ENCODE data around the gene NPVF.

NPVF gene, protein sequence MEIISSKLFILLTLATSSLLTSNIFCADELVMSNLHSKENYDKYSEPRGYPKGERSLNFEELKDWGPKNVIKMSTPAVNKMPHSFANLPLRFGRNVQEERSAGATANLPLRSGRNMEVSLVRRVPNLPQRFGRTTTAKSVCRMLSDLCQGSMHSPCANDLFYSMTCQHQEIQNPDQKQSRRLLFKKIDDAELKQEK

DNA sequence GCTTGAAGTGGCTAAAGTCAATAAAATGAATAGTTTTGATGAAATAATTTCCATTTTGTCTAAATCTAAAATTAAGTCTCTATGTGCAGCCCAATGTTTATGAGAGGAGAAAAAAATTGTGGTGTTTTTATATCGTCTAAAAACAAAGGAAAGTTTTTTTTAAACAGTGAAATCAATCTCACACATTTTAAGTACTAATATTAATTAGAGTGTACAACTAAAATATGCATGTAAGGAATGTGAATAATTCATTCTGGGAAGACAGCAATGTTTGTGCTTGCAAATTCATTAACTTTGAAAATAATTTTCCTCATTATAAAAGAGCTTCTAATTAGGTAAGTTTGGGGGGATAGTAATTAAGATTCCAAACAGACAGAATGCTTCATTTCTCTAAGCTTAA lies at the start of gene NPVF:
TSS of gene NPVF (minus strand) at position 101 of the 400 bp plus-strand sequence. CDS start at position 54, 47 bp downstream.
- no peak for DNase-seq (ENCODE audit: low spot score)

DNA sequence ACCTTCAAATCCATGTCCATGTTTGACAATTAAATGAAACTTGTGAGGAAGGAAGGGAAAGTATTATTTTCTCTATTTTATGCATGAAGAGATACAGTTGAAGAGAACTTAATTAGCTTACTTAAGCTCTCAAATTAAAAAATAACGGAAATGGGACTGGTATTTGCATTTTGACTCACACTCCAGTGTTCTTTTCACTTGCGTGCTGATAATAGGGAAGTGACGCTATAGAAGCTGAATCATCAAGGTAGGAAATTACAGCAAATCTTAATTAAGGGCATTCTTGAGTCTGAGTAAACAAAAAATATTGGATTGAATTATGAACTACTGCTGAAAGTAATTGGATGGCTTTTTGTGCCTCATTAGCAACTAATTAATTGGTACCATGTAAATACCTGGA lies 44.0 kb upstream of the NPVF start:
- no peak for DNase-seq (ENCODE audit: low spot score)

DNA sequence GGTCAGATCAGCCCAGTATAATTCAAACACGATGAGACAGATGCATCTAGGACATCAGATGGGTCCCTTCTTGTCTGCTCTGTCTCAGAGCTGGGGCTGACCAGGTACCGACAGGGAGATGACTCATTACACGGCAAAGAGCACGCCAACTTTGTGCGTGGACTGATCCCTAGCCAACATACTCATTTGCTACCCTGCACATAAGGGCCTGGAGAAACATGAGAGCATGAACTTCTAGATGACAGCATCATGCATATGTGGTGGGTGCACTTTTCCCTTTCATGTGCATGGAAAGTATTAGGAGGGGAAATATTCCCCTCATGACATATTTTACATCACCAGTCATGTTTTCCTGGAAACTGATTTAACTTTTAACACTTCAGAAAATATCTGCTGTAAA lies 35.1 kb upstream of the NPVF start:
- DNase-seq (ENCODE audit: low spot score), result no peak

DNA sequence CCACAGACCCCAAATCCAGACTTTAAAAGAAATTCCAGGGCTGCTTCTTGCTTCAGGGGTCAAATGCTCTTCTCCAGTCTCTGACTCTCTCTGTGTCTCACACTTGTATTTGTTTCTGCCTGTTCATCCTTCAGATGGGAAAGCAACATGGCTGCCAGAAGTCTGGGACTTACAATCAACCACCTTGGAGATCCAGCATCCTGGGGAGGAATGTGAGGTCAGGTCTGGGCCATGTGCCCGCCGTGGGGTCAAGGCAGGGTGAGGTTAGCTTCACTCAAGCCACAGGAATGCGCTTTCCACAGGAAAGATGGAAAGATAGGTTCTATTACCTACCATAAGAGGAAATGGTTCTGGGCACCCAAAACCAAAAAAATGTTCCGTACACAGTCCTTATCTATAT lies 34.3 kb upstream of the NPVF start:
- peak; percentile 9 for DNase-seq (ENCODE audit: low spot score)

DNA sequence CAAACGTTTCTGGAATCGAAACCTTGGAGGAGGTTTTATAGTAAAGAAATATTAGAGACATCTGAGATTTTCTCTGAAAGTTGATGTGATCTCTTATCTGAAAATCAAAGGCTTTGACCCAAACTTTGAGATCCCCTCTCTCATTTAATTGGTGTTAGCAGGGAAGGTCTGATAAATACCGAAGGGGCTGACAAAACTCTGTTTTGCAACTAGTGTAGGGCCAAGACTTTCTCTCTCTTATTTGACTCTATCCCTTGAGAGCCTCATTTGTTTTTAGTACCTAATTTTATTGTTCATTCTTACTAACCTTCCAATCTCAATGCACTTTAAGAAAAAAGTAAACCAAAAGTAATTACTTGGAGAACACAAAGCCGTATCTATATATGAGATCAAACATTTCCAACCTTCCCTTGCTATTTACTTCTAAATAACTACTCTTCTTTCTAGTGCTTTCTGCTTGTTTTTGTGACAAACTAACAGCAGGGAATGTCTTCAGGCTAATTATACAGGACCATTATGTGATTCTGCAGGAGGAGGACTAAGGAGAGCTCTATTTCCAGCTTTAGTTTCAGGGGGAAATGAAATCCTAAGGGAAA lies 33.4 kb upstream of the NPVF start:
- no peak for DNase-seq (ENCODE audit: low spot score)

DNA sequence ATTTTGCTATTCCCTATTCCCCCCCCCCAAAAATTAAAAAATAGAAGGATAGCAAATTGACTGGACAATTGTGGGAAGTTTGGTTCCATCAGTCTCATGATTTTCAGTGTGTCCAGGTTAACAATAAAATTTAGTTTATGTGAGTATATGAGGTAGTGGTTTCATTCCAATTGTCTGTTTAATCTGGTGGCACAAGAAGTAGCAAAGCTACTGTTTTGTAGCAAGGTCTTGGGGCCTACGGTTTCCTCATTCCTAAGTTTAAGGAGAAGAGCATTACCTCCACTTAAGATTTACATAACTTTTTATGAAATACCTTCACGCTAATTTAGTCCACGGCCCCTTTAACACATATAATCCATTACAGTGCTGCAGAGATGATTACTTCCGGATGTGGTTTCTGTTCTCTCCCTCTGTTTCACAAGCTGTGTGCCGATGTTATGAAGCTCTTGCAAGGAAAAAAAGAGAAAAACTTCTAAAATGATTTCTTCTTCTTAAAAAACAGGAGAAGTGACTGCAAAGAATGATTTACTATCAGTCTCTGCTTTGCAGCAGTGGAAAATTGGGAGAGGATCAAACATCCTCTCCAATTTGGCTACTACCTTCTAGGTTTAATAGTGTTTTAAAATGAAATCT lies 32.7 kb upstream of the NPVF start:
- DNase-seq (ENCODE audit: low spot score), result peak; percentile 61

DNA sequence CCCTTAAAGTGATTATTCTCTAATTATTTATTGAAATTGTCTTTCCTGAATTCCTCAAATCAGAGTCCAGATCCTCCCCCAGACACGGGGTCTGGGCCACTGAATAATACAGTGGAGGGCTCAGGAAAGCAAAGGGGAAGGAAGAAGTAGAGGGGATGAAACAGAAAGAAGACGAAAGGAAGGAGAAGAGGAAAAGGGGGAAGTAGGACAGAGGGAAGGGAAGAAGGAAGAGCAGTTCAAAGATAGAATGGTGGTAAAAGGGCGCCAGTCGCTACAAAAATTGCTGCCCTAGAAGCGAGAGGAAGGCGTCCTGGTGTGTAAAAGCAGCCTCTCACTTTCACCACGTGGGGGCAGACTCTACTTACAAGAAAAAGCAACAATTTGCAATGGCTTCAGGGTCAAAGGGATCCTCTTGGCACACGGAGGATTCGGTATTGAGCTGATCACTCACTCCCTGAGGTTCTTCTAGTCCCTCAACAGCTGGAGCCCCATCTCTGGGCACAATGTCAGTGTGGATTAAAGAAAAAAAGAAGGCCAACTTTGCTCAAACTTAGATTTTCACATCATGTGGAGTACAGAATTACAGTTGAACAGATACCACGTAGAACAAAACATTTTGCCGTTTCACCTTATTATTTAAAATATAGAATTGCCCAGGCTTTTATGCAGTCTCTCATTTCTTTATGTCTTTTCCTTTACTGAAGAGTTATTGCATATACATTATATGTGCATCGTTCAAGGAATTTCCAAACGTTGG lies 31.4 kb upstream of the NPVF start:
- peak; percentile 70 for DNase-seq (ENCODE audit: low spot score)

DNA sequence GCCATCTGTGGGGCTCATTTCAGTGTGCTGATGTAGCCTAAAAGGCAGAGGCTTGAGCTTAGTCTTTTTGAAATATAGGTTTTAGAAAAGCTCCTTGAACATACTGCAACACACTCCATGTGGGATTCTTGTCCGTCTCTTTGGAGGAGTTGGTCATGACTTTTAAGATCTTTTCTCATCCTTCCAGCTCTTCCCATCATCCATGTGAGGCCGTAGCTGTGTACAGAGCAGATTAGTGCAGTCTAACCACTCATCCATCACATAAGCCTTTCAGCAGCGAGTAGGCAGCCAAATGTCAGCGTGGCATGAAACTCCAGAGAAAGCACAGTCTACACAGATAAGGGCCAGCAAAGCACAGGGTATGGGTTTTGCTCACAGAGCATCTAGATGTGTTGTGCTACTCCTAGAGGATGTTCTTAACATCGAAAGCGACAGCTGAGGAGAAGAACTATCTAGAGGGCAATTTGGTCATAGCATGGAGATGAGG lies 28.1 kb upstream of the NPVF start:
- no peak for DNase-seq (ENCODE audit: low spot score)

DNA sequence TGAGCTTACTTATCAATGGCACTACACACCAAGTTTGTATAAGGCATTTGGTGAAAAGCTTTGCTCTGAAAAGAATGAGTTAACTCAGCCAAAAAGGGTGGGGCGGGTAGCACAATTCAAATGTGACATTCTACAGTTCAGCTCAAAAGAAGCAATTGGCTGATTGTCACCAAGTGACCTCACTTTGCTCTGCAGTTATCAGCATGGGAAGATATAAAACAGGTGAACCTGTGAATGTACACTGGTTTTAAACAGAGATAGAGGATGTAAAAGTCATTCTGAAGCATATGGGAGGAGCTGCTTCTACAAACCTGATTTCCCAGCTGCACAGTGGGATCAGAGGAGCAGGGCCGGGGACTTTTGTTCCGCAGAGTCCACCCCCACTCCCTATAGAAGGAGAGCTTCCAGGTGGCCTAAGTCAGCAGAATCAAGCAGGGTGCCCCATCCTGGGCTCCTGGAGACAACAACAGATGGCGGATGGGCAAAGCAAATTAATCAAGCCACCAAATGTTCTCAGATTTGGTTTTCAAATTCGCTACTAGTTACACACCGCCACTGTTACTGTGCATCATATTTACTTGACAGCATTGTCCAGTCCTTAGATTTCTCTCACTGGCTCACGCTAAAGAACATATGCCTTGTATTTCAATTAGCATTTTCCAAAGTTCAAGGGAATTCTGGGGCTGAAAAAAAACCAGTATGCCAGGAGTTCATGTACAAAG lies 27.5 kb upstream of the NPVF start:
- DNase-seq (ENCODE audit: low spot score), result no peak

DNA sequence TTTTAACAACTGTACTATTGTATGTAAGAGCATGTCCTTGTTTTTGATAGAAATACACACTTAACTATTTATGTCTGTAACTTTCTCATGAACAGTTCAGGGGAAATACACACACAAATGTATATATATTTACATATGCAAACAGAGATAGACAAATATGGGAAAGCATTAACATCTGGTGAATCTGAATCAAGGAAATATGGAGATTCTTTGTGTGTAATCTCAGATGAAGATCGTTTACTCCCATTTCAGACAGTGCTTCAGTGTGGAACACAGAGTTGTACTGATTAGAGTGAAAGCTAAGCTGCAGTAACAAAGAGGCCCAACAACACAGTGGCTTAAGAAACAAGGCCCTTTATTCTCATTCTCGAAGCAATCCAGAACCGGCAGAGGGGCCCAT lies 26.3 kb upstream of the NPVF start:
- DNase-seq (ENCODE audit: low spot score), result no peak

DNA sequence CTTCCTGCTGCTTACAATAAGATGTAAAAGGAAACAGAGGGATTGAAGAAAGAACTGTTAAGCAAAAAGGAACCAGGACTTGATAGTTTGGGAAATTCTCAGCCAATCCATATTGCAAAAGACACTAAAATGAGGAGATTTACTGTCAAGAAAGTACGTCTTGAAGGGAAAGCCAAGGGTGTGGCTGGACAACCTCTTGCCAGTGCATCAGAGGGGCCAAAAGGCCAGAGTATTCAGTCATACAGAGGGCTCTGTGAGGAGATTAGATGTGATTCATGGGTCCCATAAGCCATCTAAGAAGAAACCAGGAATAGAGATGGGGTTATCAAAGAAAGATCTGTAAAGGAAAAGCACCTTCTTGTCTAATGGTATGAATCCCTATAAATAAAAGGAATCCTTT lies 25.4 kb upstream of the NPVF start:
- DNase-seq (ENCODE audit: low spot score), result no peak

DNA sequence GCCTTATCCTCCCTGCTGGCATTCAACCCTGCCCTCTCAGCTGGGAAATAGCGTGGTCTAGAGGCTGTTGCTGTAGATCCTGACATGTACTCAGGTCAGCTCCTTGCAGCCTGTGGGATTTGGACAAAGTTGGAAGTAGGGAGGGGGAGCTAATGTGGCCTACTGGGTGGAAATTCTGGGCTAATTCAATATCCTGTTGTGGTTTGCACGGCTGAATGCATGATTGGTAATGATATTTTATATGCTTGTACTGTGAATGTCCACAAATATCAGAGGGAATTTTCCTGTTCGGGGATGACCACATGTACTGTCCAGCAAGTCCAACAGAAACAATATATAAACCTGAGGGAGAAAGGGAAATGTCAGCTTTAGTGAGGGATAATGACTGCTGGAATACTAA lies 22.1 kb upstream of the NPVF start:
- no peak for DNase-seq (ENCODE audit: low spot score)

DNA sequence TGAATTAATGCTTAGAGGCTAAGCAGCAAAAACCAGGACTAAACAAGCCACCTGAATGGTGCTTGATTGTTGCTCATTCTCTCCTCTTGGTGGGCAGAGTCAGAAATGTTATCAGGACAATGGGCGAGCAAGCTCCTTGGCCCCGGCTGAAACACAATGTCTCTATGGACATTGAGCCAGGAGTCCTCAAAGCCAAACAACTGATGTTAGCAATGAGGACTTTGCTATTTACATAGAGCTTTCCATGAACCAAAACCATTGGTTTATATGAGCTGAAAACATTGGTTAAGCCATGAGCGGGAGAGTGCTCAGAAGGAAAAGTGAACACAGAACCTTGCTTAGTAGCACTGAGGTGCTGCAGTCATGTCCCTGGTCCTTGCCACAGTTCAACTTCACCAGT lies 21.5 kb upstream of the NPVF start:
- DNase-seq (ENCODE audit: low spot score), result no peak

DNA sequence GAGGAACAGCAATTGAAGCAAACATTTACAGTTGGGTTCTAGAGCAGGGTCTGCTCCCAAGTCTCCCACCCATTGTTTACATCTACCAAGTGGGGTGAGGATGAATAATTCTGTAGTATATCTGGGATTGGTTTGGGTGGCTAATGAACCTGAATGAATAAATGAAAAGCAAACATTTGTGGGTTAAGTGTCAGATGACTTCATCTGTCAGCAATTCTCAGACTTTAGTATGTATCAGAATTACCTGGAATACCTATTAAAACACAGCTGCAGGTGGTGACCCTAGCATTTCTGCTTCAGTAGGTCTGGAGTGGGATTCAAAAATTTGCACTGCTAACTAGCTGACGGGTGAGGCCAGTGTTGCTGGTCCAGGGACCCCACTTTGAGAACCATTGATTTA lies 18.0 kb upstream of the NPVF start:
- no peak for DNase-seq (ENCODE audit: low spot score)

DNA sequence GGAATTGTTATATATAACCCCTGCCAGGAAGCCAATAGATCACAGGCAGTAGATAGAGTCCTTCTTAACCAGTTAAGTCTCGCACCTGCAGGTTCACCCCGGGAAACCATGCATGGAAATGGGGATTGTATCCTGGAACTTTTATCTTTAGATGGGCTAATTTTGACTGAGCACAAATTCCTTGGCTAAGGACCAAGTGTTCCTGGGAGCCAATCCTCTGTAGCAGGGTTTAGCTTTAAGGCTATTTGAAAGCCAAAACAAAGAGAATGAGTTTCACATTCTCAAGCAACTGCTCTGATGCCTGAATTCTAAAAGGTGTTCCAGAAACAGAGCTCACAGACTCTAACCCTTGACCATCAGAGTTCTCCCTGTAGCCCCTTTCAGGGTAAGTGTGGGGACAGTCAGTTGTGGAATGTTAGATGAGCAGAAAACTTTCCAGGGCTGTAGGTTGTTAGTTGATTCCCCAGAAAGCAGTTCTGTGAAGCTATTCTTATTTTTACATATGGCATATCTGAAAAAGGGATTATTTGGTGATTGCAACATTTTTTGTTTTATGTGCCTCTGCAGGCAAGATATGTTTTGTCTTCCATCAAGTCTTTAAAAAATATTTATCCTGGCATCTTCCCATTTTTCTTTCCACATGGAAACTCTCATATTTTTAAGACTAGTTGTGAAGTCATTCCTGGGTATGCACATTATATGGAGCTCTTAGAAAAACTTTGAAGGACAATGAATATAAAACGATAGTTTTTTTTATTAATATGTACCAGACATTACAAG lies 16.2 kb upstream of the NPVF start:
- no peak for DNase-seq (ENCODE audit: low spot score)

DNA sequence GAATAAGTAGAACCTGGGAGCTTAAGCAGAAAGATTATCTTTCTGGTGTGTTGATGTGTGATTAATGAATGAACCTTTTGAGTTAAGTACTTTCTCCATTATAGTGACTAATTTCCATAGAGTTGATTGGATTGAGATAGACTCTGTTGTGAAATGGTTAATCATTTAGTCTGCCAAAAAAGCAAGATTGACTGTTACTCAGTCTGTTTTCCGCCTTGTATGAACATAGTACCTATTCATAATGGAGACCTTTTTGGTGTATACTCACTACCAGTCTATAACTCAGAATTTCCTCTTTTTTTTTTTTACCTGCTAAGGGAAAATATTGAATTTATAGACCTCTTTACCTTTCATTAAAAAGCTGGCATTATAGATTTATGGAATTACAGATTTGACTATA lies 14.4 kb upstream of the NPVF start:
- no peak for DNase-seq (ENCODE audit: low spot score)

DNA sequence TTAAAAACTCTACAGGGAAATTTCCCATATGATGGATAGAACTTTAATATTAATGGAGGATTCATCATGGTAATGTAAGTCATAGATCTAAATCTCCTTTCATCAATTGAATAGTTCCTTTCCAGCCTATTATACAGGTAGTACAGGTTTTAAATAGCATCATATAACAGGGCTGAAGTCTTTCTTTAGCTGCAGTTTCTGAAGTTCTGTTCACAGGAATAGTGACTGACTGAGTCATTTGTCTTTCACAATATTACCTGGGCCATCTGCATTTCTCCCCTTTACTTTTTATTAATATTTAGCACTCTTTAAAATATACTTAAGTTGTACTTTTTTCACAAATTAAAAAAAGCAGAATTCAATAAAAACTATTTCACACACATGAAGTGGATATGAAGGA lies 12.6 kb upstream of the NPVF start:
- DNase-seq (ENCODE audit: low spot score), result no peak

DNA sequence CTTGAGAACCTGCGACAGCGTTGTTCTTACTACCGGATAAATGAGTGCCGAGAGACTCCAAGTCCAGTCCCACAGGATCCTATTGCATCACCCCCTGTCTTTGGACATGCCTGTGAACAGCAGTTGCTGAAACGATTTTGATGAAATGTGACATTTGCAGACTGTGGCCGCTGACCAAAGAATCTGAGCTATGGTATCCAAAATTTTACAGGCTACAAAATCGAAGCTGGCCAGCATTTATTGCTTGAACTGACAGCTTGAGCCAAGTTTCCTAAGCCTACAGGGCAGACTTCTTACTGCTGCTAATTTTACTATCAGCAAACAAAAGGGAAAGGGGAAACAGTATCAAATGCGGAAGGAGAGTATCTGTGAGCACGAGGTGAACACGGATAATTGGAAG lies 12.1 kb upstream of the NPVF start:
- no peak for DNase-seq (ENCODE audit: low spot score)

DNA sequence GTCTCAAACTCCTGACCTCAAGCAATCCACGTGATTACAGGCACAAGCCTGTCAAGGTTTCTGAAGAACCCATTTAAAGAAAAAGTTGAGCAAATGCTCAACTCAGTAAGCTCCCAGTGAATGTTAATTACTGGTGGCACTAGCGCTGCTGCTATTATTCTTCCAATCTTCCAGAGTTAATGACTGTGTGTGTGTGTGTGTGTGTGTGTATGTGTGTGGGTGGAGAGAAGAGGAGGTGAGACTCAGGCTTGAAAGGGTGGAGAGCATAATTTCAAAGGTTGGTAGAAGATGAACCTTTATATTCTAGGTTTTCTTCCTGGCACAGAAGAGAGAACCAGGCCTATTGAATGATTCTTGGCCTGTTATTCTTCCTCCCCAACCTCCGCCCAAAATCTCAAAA lies 11.6 kb upstream of the NPVF start:
- no peak for DNase-seq (ENCODE audit: low spot score)

DNA sequence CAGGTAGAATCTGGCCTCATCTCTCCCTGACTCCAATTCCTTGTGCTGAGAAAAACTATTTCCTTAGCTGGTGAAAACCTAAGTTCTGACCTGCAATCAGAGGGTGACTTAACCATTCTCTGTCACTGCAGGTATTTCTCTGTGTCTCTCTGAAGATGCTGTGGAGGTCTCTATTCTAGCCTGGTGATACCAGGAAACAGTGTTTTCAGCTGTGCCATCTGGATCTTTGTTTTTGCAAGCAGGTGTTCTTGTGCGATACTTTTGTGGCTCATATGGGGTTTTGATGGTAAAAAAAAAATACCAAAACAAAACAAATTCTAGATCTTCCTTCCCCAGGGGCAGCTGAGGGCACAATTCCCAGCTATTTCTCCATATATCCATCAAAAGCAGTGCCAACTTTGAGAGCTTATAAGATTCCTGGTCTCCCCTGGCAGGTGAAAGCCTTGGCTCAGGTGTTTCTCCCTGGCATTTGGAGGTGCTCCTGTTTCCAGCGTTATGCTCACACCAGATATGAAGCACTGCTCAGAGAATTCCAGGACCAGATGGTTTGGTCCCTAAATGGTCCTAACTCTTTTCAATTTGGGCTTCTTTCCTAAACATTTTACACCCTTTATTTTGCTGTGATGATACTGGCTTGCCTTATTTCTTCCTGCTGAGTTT lies 9.9 kb upstream of the NPVF start:
- no peak for DNase-seq (ENCODE audit: low spot score)

DNA sequence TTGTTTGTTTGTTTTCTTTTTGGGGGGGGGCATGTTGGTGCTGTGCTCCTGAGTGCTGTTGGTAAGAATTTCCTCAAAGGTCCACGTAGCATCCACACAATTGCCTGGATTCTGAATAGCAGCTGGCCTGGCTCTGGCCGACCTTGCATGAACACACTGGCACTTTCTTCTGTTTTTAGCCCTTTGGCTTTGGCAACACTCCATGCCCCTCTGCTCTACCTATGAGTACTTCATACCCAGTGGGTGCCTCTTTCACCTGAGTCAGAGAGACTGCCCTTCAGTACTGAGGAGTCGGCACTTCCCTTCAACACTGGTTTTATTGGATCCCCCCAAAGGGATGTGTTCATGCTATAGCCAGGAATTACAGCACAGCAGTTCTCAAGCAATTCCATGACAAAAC lies 7.2 kb upstream of the NPVF start:
- no peak for DNase-seq (ENCODE audit: low spot score)

Measured in AG08395 (cell line).